ENCODE measurements around the gene ADAMTS12. TPM values are rescaled to one million over a fixed set of nuclear protein-coding genes. Genes with fewer than 3 reads are reported as not detected.

Gene ADAMTS12
- total and polyA plus RNA-seq, 9 of the 15 experiments (the other 6 are each of a cell fraction or from before 2014, with no cell fraction given): 0.11 TPM; not detected in 8

GRCh38 chr5:33516421-33516820 is 375.4 kb downstream of the ADAMTS12 start:
- DNase-seq (ENCODE audit: extremely low read depth in 1 of 4, low spot score in 3 of 4) (no peak), ATAC-seq (no peak), FAIRE-seq (no peak)
- in situ Hi-C loops (cut with MboI): no loop called here
- H3K4me3 ChIP-seq: no peak overlapping the region
- CTCF ChIA-PET (ENCODE audit: low intra/inter-chr PET ratio): no interaction called here
- WGBS (ENCODE audit: insufficient coverage, low coverage, missing lambda C conversion rate): 2% methylated on average over 2 of the region's 2 CpGs
- intact Hi-C loops (cut with micrococcal nuclease): no loop called here
- H3K27ac ChIP-seq (ENCODE audit: extremely low read depth, low read depth, low read length): no peak overlapping the region
- no peak overlapping the region for H3K4me2 ChIP-seq (ENCODE audit: insufficient read depth, low read length)
- H3K36me3 ChIP-seq (ENCODE audit: control insufficient read depth, insufficient read depth, low read length): no peaks in the 10 kb centered on the region
- no peaks in the 10 kb centered on the region for H3K4me1 ChIP-seq (replicated peaks in 1 of 2; ENCODE audit: control insufficient read depth in 2 of 2, insufficient read depth in 2 of 2, low read length in 2 of 2)
- no peak overlapping the region for H3K9ac ChIP-seq (ENCODE audit: insufficient read depth in 1 of 2, low read depth in 2 of 2, low read length in 2 of 2)
- POLR2A ChIA-PET: no interaction called here
- H3K9me1 ChIP-seq (ENCODE audit: control insufficient read depth, insufficient read depth, low read length): no peaks in the 10 kb centered on the region
- H3K9me3 ChIP-seq (replicated peaks; ENCODE audit: control insufficient read depth, insufficient read depth, low read depth, low read length): no peaks in the 10 kb centered on the region; the same call in 1 of the 2 replicates
- no peak overlapping the region for H2AFZ ChIP-seq (ENCODE audit: low read depth, low read length)
- no peaks in the 10 kb centered on the region for H4K20me1 ChIP-seq (replicated peaks; ENCODE audit: control insufficient read depth, insufficient read depth, low read length)
- no peaks in the 10 kb centered on the region; a peak in 1 of 5 replicates for H3K27me3 ChIP-seq (ENCODE audit: control insufficient read depth in 2 of 2, insufficient read depth in 2 of 2, low read length in 2 of 2)
- no peaks in the 10 kb centered on the region for H3K79me2 ChIP-seq (ENCODE audit: control insufficient read depth, insufficient read depth, low read length)
- BruUV-seq (replicated peaks): no TSS peak
- TF ChIP-seq NONO (IDR thresholded peaks at IDR 0.05; ENCODE audit: low read depth in 2 of 2, low read length in 1 of 2): no peak
- no peak for TF ChIP-seq ZKSCAN3 (CRISPR knock-in tag; IDR thresholded peaks at IDR 0.05)
- no peak for TF ChIP-seq HOMEZ (CRISPR knock-in tag; IDR thresholded peaks at IDR 0.05)
- no peak for TF ChIP-seq FOXP1 (CRISPR knock-in tag; IDR thresholded peaks at IDR 0.05)
- TF ChIP-seq ATF2 (CRISPR knock-in tag; IDR thresholded peaks at IDR 0.05): no peak
- TF ChIP-seq STAG1 (CRISPR knock-in tag; IDR thresholded peaks at IDR 0.05; ENCODE audit: borderline replicate concordance): no peak
- TF ChIP-seq GABPA (tag; conservative IDR thresholded peaks at IDR 0.05; ENCODE audit: low read depth): no peak
- TF ChIP-seq ZNF511 (CRISPR knock-in tag; IDR thresholded peaks at IDR 0.05): no peak
- no peak for TF ChIP-seq MAFG (tag; conservative IDR thresholded peaks at IDR 0.05)
- TF ChIP-seq RNF2 (IDR thresholded peaks at IDR 0.05): no peak
- no peak for TF ChIP-seq RBM15 (IDR thresholded peaks at IDR 0.05; ENCODE audit: insufficient read depth, low read length)
- TF ChIP-seq ZNF655 (CRISPR knock-in tag; IDR thresholded peaks at IDR 0.05): no peak
- TF ChIP-seq SMARCA4 (IDR thresholded peaks at IDR 0.05): no peak
- no peak for TF ChIP-seq ETV5 (CRISPR knock-in tag; IDR thresholded peaks at IDR 0.05; ENCODE audit: low read depth)
- no peak for TF ChIP-seq E2F8 (IDR thresholded peaks at IDR 0.05; ENCODE audit: low read depth, partially characterized antibody)
